GM18951 (cell line): ENCODE data around the gene ICAM4.
"Not testable (repeated sequence)": the region's sequence is repeated elsewhere in the genome, so short reads cannot be mapped to it uniquely, and the experiment has no call there.

Experiments
- POLR2A ChIP-seq: IDR thresholded peaks from 4 replicates; pipeline ENCODE4 v1.6.1; 2011; ENCODE audit warnings: mild to moderate bottlenecking; ENCODE audit not compliant: insufficient read length, insufficient read depth; ENCODE audit errors: extremely low read depth
- in situ Hi-C: fragments of 300-500 bp; cut with MboI; formaldehyde crosslinking; loops from one replicate; pipeline ENCODE4 v1.12.0; 2022; ENCODE audit warnings: low sequenced_read_pairs, mixed read lengths, inconsistent platforms; ENCODE audit not compliant: unreplicated experiment

The ICAM4 gene

DNA sequence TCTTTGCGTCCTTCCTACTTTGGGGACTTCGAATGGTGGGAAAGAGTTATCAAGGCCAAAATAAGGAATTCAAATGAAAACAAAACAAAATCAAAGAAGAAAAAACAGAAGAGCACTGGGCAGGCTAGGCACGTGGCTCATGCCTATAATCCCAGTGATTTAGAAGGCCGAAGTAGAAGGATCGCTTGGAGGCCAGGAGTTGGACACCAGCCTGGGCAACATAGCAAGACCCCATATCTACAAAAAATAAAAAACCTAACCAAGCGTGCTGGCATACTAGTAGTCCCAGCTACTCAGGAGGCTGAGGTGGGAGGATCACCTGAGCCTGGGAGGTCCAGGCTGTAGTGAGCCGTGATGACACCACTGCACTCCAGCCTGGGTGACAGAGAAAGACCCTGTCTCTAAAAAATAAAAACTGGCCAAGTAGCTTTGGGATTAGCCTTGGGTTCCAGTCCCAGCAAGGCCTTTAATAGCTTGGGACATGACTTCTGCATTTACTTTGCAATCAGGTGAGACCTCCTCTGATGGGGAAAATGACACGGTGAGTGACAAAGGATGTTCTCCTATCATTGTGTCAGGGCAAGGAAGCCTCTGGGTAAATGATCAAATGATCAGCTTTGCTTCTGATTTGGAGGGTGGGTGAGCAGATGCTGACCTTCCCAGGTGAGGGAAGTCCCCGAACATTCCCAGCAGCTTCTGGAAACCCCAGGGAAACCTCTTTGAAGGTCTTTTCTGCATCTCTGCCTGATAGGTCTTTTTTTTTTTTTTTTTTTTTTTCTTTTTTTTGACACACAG lies 8.8 kb upstream of the ICAM4 start:
- no peak for TF ChIP-seq POLR2A

DNA sequence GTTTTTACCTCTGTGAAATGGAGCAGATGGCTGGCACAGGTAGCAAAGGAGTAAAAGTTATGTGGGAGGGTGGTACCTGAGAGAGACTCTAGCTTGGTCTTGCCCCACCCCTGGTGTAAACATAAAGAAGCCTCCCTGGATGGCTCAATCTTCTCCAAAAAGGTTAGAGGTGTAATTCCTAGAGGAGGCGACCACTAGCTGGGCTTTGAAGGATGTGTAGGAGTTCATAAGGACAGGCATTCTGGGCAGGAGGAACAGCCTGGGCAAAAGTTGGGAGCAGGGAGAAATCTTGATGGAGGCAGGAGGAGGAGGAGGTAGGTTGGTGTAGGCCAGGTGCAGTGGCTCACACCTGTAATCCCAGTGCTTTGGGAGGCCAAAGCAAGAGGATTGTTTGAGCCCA lies 7.8 kb upstream of the ICAM4 start:
- in situ Hi-C loops, result no loop called here
- TF ChIP-seq POLR2A, result no peak

More for the DNA sequence above, 8.8 kb upstream of the ICAM4 start:
- in situ Hi-C loops, result no loop called here

DNA sequence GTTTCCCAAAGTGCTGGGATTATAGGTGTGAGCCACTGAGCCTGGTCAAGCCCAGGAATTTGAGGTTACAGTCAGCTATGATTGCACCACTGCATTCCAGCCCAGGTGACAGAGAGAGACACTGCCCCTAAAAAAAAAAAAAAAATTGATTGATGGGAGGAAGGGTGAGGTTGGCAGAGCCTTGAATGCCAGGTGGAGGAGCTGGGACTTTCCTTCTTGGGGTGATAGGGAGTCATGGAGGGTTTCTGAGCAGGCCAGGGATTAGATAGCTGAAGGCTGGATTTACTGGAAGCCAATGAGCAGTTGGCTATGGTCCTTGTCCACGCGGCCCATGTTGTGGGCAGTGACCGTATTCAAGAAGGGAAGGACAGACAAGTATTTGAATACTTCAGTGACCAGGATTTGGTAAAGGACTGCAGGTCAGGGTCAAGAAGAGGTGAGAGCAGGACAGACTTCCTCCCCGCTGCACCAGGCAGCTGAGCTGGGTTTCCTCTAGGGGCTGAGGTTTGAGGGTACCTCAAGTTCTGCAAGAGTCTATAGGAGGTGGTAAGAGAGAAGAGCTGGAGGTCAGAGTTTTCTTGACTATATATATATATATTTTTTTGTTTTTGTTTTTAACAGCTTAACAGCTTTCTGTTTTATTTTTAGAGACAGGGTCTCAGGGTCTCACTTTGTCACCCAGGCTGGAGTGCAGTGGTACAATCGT lies 6.9 kb upstream of the ICAM4 start:
- TF ChIP-seq POLR2A, result no peak
- in situ Hi-C loops, result no loop called here

DNA sequence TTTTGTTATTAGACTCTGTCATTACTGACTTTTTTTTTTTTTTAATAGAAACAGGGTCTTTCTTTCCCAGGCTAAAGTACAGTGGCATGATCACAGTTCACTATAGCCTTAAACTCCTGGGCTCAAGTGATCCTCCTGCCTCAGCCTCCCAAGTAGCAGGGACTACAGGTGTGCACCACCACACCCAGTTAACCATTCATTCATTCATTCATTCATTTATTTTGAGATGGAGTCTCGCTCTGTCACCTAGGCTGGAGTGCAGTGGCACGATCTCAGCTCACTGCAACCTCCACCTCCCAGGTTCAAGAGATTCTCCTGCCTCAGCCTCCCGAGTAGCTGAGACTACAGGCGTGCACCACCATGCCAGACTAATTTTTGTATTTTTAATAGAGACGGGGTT lies 4.7 kb upstream of the ICAM4 start:
- in situ Hi-C loops, result not testable (repeated sequence)

DNA sequence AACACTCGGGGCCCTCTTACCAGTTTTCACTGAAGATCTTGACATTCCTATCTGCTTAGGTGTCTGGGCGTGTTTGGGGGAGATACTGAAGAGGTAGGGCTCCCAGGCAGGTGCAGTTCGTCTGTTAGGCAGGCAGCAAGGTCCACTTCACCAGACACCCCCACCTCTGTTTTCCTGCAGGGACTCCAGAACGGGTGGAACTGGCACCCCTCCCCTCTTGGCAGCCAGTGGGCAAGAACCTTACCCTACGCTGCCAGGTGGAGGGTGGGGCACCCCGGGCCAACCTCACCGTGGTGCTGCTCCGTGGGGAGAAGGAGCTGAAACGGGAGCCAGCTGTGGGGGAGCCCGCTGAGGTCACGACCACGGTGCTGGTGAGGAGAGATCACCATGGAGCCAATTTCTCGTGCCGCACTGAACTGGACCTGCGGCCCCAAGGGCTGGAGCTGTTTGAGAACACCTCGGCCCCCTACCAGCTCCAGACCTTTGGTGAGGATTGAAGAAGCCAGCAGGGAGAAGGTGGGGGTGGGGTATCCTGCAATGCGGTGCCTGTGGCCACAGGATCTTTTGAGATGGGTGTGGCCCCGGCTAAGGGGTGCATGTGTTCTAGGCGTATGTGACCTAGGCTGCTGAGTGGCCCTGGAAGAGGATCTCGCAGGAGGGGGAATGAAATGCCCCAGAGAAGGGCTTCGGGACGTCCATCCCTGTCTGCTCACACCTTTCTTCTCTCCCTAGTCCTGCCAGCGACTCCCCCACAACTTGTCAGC lies 3.3 kb upstream of the ICAM4 start:
- in situ Hi-C loops, result no loop called here
- TF ChIP-seq POLR2A, result no peak

DNA sequence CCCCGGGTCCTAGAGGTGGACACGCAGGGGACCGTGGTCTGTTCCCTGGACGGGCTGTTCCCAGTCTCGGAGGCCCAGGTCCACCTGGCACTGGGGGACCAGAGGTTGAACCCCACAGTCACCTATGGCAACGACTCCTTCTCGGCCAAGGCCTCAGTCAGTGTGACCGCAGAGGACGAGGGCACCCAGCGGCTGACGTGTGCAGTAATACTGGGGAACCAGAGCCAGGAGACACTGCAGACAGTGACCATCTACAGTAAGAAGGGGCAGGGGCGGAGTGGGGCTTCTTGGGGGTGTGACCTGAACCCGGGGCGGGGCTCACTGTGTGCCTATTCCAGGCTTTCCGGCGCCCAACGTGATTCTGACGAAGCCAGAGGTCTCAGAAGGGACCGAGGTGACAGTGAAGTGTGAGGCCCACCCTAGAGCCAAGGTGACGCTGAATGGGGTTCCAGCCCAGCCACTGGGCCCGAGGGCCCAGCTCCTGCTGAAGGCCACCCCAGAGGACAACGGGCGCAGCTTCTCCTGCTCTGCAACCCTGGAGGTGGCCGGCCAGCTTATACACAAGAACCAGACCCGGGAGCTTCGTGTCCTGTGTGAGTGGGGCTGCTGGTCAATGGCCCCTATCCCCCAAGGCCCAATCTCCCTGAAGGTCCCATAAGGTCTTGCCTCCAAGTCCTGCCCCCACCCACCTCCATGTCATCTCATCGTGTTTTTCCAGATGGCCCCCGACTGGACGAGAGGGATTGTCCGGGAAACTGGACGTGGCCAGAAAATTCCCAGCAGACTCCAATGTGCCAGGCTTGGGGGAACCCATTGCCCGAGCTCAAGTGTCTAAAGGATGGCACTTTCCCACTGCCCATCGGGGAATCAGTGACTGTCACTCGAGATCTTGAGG lies 2.4 kb upstream of the ICAM4 start:
- TF ChIP-seq POLR2A, result no peak
- in situ Hi-C loops, result no loop called here

DNA sequence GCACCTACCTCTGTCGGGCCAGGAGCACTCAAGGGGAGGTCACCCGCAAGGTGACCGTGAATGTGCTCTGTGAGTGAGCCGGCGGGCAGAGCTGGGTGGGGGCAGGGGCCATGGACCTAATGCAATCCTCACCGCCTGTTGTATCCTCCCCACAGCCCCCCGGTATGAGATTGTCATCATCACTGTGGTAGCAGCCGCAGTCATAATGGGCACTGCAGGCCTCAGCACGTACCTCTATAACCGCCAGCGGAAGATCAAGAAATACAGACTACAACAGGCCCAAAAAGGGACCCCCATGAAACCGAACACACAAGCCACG lies 1.8 kb upstream of the ICAM4 start:
- in situ Hi-C loops, result no loop called here

DNA sequence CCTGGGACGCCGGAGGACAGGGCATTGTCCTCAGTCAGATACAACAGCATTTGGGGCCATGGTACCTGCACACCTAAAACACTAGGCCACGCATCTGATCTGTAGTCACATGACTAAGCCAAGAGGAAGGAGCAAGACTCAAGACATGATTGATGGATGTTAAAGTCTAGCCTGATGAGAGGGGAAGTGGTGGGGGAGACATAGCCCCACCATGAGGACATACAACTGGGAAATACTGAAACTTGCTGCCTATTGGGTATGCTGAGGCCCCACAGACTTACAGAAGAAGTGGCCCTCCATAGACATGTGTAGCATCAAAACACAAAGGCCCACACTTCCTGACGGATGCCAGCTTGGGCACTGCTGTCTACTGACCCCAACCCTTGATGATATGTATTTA lies 1.4 kb upstream of the ICAM4 start:
- TF ChIP-seq POLR2A, result no peak
- in situ Hi-C loops, result no loop called here

More for the DNA sequence above, 1.8 kb upstream of the ICAM4 start:
- peak; percentile 3 for TF ChIP-seq POLR2A

DNA sequence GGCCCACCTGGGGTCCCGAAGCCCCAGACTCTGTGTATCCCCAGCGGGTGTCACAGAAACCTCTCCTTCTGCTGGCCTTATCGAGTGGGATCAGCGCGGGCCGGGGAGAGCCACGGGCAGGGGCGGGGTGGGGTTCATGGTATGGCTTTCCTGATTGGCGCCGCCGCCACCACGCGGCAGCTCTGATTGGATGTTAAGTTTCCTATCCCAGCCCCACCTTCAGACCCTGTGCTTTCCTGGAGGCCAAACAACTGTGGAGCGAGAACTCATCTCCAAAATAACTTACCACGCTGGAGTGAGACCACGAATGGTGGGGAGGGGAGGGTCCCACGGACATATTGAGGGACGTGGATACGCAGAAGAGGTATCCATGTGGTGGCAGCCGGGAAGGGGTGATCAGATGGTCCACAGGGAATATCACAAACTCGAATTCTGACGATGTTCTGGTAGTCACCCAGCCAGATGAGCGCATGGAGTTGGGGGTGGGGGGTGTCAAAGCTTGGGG lies 2.0 kb downstream of the ICAM4 start:
- TF ChIP-seq POLR2A, result no peak
- in situ Hi-C loops, result no loop called here

DNA sequence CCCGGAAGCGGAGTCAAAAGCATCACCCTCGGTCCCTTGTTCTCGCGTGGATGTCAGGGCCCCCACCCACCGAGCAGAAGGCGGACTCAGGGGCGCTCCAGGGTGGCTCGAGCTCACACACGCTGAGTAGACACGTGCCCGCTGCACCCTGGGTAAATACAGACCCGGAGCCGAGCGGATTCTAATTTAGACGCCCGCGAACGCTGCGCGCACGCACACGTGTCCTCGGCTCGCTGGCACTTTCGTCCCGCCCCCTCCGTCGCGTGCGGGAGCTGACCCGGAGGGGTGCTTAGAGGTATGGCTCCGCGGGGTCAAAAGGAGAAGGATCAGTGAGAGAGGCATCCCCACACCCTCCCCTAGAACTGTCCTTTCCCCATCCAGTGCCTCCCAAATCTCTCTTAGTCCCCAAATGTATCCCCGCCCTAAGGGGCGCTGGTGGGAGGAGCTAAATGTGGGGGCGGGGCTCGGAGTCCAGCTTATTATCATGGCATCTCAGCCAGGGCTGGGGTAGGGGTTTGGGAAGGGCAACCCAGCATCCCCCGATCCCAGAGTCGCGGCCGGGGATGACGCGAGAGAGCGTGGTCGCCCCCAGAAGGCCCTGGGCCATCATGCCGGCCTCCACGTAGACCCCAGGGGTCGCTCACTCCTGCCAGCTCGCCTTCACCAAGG lies 2.5 kb downstream of the ICAM4 start:
- TF ChIP-seq POLR2A, result peak; percentile 36
- in situ Hi-C loops, result no loop called here

DNA sequence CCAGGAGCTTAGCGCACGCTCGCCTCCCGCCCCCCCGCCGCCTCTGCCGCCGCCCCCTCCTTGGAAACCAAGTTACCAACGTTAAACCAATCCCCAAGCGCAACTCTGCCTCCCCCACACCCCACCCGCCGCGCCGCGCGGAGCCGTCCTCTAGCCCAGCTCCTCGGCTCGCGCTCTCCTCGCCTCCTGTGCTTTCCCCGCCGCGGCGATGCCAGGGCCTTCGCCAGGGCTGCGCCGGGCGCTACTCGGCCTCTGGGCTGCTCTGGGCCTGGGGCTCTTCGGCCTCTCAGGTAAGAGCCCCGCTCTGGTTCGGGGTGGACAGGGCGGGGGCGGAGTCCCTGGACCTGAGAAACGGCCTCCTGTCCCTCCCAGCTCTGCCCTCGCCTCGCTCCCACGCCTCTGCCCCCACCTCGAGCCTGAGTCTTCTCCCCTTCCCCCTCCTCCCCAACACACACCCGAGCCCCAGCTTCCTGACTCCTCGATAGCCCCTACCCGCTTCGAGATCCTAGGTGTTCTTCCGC lies 3.1 kb downstream of the ICAM4 start, which contains the start of gene ICAM5:
Gene ICAM5, plus strand, starts transcription at position 117 of the 521 bp plus-strand sequence. Its CDS starts 92 bp downstream, at position 209.
- TF ChIP-seq POLR2A, result no peak
- in situ Hi-C loops, result no loop called here

DNA sequence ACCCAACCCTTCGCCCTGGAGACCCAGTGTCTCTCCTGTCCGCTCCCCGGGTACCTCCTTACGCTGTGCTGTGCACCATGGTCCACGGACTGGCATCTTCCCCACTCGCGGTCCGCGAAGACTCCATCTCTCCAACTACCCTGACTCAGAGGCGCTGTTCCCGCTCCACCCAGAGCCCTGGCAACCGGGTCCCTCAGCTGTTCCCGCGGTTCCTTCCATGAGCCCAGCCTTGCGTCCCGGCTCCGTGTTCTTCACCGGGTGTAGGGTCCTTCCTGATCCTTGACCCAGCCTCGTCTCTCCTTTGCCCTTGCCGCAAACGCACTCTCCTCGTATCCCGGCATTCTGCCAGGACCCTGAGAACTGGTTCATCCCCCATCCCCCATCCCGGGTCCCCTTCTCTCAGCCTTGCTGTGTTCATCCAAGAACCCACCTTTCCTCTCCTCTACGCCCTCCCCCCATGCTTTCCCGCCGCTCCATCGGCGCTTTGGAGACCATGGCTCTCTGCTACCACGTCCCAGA lies 3.7 kb downstream of the ICAM4 start:
- in situ Hi-C loops, result no loop called here
- TF ChIP-seq POLR2A, result no peak
